SK-N-DZ (cell line): ENCODE data around the gene SHROOM3.
"Not testable (repeated sequence)": the region's sequence is repeated elsewhere in the genome, so short reads cannot be mapped to it uniquely, and the experiment has no call there.

Experiments used
- DNase-seq: peaks from one replicate; pipeline ENCODE4 v3.0.0-alpha.2; 2015; ENCODE audit warnings: low spot score

SHROOM3 gene

DNA sequence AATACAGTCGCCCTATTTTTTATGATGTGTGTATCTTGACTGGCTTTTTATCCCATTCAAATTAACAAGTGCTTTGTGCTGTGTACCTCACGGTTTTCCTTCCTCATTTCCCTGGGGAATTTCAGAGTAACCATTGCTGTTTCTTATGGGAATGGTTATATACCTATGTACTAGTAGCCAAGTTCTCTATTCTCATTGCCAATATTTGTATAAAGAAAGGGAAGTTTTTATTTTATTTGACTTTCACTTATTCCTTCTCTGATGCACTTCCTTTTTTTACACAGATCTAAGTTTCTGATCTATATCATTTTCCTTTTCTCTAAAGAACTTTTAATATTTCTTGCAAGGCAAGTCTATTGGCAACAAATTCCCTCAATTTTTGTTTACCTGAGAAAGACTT lies 281.6 kb downstream of the SHROOM3 start:
- DNase-seq, result no peak

DNA sequence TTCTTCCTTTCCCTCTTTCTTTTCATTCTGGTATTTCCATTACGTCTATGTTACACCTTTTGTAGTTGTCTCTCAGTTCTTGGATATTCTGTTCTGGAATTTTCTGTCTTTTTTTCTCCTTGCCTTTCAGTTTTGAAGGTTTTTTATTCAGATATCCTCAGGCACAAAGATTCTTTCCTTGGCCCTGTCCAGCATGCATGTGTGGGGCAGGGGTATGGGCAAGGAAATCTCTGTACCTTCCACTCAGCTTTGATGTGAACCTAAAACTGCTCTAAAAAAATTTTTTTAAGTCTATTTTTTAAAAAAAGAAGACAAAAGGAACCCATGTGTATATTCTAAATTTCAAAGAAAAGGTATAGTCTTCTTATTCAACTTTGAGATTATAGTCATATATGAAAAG lies 282.4 kb downstream of the SHROOM3 start:
- DNase-seq, result no peak

DNA sequence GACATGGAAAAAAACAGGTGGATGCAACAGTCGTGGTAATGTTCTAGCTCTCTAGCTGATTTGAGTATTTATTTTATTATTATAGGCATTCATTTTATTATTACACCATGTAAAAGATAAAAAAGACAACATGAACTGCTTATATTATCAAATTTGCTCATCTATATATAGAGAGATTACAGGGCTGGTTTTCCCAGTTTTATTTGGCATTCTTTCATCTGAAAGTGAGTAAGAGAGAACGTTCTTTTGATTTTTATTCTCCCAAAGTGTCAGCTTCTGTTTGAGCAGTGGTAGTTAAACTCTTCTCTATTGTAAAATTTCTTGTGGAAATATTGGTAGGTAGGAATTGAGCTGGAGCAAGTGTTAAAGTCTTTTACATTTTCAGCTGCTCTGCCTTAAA lies 283.0 kb downstream of the SHROOM3 start:
- DNase-seq, result no peak

DNA sequence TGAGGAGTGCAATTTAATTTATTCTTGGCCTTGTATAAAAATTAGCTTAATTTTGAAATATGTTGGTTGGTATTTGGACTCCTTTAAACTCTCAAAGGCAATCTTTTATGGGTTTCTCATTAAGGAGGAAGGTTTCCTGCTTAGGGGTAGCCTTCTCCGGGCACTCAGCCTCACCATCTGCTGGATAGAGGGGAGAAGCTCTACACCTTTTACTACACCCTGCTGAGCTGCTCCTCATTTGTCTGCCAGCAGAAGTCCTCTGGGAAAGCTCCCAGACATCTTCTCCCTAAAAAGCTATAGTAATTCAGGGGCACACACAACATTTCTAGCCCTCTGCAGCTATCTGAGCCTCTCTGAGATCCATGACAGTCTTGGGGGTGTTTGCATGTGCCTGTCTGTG lies 283.8 kb downstream of the SHROOM3 start:
- no peak for DNase-seq

DNA sequence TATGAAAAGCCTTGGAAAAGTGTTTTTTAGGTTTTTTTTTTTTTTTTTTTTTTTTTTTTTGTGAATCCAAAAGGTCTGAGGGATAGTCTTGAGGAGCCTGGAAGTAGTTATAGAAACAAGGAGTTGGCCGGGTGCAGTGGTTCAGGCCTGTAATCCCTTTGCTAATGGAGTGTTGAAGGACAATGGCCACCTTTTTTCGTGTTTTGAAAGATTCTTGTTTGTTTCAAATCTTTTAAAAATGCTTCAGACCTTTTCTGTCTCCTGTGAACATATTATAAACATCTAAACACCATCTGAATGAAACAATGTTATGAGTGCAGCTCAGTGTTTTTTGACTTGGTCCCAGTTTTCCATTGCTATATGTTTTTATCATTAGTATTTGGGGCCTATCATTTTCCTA lies 285.1 kb downstream of the SHROOM3 start:
- no peak for DNase-seq

DNA sequence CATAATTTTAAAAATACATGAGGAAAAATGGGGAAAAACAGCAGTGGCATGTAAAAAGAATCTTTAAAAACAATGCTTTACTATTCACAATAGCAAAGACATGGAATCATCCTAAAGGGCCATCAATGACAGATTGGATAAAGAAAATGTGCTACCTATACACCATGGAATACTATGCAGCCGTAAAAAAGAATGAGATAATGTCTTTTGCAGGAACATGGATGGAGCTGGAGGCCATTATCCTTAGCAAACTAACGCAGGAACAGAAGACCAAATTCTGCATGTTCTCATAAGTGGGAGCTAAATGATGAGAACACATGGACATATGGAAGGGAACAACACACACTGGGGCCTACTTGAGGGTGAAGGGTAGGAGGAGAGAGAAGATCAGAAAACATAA lies 287.1 kb downstream of the SHROOM3 start:
- DNase-seq, result not testable (repeated sequence)

DNA sequence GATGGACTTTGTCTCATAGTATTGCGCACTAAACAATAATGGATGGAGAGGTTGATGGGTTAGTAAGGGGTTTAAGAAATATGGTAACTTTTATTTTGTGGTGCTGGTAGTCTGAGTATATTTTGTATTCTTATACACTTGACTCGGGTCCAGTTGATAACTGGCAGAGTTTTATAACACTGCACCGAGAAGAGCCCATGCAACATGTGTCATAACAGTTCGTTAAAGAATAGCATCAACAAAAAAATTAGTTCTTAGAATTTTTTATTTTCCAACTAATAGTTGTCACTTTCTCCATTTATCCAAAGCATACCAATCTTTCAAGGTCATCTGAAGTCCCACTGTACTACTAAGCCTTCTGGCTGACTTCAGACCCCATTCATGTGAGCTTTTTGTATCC lies 287.8 kb downstream of the SHROOM3 start:
- DNase-seq, result no peak

DNA sequence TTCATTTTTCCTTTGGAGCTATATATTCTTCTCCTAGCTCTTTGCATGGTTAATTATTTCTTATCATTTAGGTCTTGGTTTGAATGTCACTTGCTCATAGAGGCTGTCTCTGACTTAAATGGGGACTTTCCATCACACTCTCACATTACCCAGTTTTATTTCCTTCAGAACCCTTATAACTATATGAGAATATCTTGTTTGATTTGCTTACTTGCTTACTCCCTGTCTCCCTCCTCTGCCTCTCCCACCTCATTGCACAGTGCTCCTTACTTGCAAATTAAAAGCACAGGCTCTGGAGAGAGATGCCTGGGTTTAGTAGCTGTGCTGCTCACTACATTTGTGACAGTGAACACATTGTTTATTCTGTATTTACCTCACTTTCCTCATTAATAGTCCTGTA lies 288.3 kb downstream of the SHROOM3 start:
- DNase-seq, result no peak

DNA sequence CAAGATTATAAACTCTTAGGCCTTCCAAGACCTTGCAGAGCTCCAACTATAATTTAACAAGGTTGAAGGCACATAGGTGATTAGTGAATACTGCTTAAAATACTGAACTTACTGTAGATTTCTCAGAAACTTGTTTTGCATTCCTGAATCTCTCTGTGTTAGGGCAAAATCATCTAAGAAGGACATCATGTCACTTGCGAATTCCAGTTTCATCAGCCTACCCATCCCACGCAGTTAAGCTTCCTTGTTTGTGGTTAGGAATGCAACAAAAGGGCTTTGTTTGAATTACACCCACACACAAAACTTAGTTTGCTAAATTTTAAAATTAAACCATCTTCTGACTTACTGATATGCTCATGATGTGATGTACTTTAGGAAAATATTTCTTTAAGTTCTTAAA lies 288.9 kb downstream of the SHROOM3 start:
- DNase-seq, result no peak

DNA sequence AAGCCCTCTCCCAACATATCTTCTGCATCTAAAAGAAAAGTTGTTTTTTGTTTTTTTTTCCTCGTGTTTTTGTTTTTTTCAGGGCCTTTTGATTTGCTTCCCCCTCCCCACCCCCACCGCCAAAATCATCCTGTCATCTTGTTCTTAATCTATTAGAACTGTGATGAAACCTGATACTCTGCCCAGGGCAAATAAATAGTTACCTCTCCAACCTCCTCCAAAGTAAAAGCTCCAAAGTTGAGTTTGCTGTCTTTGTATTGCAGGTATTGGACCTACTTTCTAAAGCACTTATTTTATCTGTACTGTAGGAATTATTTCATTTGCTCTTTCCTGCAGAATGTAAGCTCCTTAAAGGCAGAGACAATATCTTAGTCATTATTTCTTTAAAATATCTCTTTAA lies 290.0 kb downstream of the SHROOM3 start:
- DNase-seq, result no peak

DNA sequence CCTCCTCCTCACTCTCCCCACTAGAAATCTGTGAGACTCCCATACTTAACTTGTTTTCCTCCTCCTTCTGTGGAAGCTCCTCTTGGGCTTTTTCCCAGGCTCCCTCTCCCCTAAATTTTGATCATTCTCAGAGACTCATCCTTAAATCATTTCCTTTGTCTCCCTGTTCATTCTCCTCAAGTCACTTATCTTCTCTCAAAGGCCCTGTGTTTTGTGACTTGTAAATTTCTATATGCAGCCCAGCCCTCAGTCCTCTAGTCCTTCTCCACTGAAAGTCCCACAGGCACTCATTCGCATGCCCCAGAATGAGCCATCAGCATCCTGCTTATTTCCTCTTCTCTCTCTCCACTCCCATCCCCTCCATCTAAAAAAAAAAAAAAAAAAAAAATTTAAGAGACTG lies 291.1 kb downstream of the SHROOM3 start:
- DNase-seq, result no peak

DNA sequence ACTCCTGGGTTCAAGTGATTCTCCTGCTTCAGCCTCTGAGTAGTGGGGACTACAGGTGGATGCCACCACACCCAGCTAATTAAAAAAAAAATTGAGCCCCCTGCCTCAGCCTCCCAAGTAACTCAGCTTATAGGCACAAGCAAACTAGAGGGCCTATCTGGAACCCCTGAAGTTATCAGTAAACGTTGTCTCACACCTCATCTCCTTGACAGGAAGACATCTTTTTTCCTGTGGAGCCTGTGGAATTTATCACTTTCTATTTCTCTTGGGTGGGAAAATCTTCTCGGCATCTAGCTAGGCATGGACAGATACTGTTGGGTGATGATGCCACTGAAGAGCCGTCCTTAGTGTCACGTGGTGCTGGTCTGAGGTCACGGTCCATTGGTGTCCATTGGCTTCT lies 291.6 kb downstream of the SHROOM3 start:
- DNase-seq, result no peak

DNA sequence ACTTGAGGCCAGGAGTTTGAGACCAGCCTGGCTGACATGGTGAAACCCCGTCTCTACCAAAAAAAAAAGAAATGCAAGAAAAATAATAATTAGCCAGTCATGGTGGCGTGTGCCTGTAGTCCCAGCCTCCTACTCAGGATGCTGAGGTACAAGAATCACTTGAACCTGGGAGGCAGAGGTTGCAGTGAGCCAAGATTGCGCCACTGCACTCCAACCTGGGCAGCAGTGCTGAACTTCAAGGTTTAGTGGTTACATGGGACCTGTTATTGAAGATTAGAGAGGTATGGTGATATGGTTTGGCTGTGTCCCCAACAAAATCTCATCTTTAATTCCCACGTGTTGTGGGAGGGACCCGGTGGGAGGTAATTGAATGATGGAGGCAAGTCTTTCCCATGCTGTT lies 292.9 kb downstream of the SHROOM3 start:
- DNase-seq, result not testable (repeated sequence)

DNA sequence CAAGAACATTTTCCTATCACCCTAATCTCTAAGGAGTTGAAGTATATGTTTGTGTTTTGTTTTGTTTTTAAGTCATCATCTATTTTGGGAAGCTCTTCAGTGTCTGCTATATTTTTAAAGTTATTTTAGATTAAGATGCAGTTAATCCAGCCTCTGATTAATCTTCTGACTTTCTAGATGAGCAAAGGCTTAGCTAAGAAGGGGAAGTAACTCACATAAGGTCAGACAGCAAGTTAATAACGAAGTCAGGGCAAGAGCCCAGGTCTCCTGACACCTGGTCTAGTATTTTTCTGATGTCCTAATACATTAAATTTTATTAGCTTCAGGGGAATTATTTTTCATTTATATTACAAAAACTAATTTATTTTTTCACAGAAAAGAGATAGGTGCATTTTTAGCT lies 294.4 kb downstream of the SHROOM3 start:
- DNase-seq, result no peak

DNA sequence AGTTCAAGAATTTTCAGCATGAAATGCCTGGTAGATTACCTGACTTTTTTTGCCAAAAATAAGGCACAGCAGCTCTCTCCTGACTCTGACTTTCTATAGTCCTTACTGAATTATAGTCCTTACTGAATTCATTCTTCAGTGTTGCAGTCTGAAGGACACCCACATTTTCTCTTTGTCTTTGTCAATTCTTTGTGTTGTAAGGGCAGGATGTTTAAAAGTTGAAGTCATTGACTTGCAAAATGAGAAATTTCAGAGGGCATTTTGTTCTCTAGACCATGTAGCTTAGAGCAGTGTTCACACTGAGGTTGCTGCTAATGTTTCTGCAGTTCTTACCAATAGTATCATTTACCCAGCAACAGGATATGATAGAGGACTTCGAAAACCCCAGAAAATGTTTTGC lies 295.0 kb downstream of the SHROOM3 start:
- no peak for DNase-seq

DNA sequence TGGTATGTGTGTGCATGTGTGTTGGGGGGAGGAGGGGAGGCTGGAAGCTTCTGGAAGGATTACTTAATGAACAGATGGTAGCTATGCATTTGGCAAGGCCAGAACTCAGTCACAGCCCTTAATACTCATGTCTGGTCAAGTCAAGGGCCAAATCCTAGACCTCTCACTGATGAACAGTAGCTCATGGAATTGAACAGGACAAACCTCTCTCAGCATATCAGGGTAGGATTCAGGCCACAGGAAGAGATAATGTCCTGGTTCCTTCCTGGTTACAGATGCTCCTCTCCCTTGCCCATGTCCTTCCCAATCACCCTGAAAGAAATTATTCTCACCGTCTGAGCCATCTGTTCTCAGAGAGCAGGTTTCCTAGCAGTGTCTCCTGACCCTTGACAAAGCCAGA lies 297.2 kb downstream of the SHROOM3 start:
- no peak for DNase-seq

DNA sequence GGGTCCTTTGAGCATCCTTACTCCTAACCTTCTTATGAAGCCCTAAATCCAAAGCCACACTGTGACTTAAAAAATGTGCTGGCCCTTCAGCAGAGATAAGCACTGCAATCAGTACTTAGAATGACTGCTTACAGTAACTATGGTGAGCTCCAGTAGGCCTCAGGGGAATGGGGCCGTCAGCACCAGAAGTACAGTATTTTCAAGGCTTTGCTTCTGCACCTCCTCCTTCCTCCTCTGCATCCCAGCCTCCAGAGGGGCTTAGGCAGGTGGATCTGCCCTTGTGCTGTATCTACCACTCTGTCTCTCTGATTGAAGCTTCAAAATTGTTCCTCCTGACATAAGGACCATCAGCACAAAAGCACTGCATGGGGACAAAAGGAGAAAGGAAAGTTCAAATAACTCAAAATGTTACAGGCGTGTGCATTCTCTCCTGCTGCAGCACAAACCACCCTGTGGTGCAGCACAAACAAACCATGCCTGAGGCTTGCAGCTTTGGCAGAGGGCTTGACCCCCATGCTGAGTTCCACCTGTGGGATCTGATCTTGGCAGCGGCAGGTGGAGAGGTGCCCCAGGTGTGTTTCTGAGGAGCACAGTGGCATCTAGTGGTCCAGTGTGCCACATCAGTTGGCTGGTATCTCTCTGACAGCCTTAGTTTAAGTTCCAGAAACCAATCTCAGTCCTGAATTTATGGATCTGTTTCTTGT lies 298.2 kb downstream of the SHROOM3 start:
- DNase-seq, result no peak

DNA sequence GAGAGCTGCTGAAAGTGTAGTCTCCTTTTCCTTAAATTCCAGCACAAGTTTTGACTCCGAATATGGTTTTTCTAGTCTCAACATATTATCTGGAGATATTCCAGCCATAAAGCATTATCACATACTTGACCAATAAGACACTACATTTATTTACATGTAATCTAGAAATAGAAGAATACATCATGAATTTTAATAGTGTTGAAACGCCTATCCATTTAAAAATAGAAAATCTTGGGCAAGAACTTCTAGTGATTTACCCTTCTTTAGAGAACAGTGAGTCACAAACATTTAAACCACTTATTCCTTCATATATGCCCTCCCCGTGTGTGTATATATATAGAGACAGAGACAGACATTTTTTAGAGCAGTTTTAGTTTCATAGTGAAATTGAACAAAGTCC lies 301.4 kb downstream of the SHROOM3 start:
- no peak for DNase-seq

DNA sequence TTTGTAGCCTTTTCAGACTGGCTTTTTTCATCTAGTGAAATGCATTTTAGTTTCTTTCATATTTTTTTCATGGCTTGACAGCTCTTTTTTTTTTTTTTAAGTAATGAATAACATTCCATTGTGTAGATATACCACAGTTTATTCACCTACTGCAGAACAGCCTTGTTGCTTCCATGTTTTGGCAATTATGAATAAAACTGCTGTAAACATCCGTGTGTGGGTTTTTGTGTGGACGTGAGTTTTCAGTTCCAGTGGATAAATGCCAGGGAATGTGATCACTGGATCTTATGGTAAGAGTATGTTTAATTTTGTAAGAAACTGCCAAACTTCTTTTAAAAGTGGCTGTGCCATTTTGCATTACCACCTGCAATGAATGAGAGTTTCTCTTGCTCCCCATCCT lies 302.2 kb downstream of the SHROOM3 start:
- DNase-seq, result no peak

DNA sequence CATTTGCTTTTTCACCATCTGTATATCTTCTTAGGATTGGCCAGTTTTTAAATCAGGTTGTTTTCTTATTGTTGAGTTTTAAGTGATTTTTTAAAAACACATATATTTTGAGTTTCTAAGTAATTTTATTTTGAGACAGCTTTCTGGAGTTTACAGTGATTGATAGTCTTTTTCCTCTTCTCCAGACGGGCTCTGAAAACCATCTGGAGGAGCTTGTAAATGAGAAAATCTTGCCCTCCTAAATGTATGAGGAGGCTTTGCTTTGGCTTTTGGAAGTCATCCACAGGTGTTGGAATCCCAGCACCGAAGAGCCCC lies 302.7 kb downstream of the SHROOM3 start:
- no peak for DNase-seq

DNA sequence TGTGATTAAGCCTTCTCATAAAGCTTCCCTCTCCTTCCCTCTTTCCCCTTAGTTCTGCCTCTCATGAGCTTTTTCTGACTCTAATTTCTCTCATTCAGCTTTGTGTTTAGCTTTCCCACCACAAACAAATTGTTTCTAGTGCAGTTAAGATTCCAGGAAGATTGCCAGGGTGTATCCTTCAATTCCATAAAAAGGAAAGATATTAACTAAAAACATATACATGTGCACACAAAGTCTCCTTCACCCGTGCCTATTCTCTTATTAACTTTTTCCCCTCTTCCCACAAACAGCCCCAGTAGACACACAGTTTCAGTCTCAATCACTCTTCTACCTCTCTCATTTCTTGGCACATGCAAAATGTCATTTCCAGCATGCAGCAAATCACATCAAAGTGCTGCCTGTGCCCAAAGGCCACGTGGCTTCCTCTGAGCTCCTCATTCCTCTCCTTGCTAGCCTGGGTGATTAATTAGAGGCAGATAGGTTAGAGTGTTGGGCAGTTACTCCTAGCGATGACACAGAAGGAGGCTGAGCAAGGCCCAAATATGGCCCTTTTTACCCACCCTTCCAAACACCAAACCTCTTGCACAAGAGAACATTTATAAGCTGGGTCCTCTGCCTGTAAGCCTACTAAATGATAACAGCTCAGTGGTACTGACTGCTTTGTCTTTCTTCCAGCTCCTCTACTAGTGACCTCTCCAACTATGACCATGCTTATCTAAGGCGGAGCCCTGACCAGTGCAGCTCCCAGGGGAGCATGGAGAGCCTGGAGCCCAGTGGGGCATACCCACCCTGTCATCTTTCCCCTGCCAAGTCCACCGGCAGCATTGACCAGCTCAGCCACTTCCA lies 303.3 kb downstream of the SHROOM3 start:
- DNase-seq, result no peak

DNA sequence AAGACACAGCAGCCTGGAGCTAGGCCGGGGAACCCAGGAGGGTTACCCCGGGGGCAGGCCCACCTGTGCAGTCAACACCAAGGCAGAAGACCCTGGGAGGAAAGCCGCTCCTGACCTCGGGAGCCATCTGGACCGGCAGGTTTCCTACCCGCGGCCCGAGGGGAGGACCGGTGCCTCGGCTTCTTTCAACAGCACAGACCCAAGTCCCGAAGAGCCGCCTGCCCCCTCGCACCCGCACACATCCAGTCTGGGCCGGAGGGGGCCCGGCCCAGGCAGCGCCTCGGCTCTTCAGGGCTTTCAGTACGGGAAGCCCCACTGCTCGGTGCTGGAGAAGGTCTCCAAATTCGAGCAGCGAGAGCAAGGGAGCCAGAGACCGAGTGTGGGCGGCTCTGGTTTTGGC lies 305.2 kb downstream of the SHROOM3 start:
- DNase-seq, result no peak

DNA sequence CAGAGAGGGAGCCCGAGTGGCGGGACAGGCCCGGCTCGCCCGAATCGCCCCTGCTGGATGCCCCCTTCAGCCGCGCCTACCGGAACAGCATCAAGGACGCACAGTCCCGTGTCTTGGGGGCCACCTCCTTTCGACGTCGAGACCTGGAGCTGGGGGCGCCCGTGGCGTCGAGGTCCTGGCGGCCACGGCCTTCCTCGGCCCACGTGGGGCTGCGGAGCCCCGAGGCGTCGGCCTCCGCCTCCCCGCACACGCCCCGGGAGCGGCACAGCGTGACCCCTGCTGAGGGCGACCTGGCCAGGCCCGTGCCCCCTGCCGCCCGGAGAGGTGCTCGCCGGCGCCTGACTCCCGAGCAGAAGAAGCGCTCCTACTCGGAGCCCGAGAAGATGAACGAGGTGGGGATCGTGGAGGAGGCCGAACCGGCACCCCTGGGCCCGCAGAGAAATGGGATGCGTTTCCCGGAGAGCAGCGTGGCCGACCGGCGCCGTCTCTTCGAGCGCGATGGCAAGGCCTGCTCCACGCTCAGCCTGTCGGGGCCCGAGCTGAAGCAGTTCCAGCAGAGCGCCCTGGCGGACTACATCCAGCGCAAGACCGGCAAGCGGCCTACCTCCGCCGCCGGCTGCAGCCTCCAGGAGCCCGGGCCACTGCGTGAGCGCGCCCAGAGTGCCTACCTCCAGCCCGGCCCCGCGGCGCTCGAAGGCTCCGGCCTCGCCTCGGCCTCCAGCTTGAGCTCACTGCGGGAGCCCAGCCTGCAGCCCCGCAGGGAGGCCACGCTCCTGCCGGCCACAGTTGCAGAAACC lies 306.0 kb downstream of the SHROOM3 start:
- DNase-seq, result no peak
